ENCODE data around the gene EXOC1. TPM values are rescaled to one million over a fixed set of nuclear protein-coding genes. Genes with fewer than 3 reads are reported as not detected.
A peak's percentile ranks its signal among the peaks of the same experiment; 100 is the strongest.

EXOC1 gene
- total and polyA plus RNA-seq, 4 donors = 18.4 to 63.6 (median 27.3) TPM

DNA sequence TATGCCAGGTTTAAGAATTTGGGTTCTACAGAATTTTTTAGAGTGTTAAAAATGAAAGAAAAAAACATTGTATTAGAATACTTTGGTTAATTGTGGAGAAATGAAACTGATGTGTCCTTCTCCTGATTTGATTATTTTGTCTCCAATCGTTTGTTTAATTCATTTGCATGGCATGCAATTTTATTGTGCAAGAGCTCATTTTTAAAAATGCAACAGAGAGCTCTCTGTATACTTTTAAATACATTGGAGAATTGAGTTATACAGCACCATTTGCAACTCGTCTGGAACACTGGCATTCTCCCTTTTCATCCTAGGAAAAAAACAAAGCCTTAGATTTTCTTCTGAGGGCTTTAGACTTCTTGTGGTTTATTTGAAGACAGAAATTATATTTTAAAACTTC lies 33.2 kb upstream of the EXOC1 start:
- 52 to 56% methylated on average over 2 of the region's 2 CpGs for WGBS, 2 donors
- Histone ChIP-seq H3K36me3 (ENCODE audit: control insufficient read depth in 4 of 4, insufficient read depth in 4 of 4, low read length in 4 of 4) (no peaks in the 10 kb centered on the region), H3K27ac (ENCODE audit: low read depth in 1 of 2, low read length in 1 of 2) (no peak overlapping the region), H3K9ac (ENCODE audit: insufficient read depth in 1 of 2, low read length in 2 of 2) (peak overlapping the region in 1 of 2 donors; percentile 79), H3K27me3 (ENCODE audit: control insufficient read depth in 3 of 3, insufficient read depth in 3 of 3, low read length in 2 of 3) (no peaks in the 10 kb centered on the region), H3K9me3 (ENCODE audit: control insufficient read depth in 4 of 4, insufficient read depth in 3 of 4, low read length in 3 of 4) (no peaks in the 10 kb centered on the region), H3K4me1 (ENCODE audit: control insufficient read depth in 5 of 5, insufficient read depth in 5 of 5, low read length in 5 of 5) (peaks cover 0 to 4% (median 0%) of the 10 kb centered on the region in 5 donors), H3K4me3 (no peak overlapping the region)
- TF ChIP-seq, protein P1, sequence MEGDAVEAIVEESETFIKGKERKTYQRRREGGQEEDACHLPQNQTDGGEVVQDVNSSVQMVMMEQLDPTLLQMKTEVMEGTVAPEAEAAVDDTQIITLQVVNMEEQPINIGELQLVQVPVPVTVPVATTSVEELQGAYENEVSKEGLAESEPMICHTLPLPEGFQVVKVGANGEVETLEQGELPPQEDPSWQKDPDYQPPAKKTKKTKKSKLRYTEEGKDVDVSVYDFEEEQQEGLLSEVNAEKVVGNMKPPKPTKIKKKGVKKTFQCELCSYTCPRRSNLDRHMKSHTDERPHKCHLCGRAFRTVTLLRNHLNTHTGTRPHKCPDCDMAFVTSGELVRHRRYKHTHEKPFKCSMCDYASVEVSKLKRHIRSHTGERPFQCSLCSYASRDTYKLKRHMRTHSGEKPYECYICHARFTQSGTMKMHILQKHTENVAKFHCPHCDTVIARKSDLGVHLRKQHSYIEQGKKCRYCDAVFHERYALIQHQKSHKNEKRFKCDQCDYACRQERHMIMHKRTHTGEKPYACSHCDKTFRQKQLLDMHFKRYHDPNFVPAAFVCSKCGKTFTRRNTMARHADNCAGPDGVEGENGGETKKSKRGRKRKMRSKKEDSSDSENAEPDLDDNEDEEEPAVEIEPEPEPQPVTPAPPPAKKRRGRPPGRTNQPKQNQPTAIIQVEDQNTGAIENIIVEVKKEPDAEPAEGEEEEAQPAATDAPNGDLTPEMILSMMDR (IDR thresholded peaks at IDR 0.05; ENCODE audit: control extremely low read depth, extremely low read depth) = no peak
- ATAC-seq (ENCODE audit: insufficient read depth, low FRiP score) = no peak
- peak in 2 of 3 donors; percentile 44 to 51 for DNase-seq

DNA sequence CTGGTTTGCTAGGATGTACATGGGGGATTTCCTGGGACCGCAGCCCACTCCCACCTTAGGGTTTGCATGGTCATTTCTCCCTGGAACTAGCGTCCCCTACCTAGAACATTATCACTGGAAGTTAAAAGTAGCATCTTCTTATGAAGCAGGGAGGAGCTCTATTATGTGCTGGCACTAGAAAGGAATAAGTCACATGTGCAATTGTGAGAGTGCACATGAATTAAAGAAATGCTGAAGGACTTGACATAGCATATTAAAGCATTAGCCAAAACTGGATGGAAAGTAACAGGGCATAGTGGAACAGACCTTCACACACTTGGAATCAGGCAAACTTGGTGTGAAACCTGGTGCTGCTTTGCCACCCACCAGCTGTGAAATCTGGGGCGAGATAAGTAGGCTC lies 31.1 kb upstream of the EXOC1 start:
- H3K36me3 ChIP-seq (ENCODE audit: control insufficient read depth in 4 of 4, insufficient read depth in 4 of 4, low read length in 4 of 4) = no peaks in the 10 kb centered on the region
- ATAC-seq (ENCODE audit: insufficient read depth, low FRiP score) (no peak), DNase-seq (no peak)
- no peaks in the 10 kb centered on the region for H3K27me3 ChIP-seq (ENCODE audit: control insufficient read depth in 3 of 3, insufficient read depth in 3 of 3, low read length in 2 of 3)
- no peak overlapping the region for H3K27ac ChIP-seq (ENCODE audit: low read depth in 1 of 2, low read length in 1 of 2)
- TF ChIP-seq, protein P1 (IDR thresholded peaks at IDR 0.05; ENCODE audit: control extremely low read depth, extremely low read depth) = no peak
- no peaks in the 10 kb centered on the region for H3K9me3 ChIP-seq (ENCODE audit: control insufficient read depth in 4 of 4, insufficient read depth in 3 of 4, low read length in 3 of 4)
- no peak overlapping the region for H3K9ac ChIP-seq (ENCODE audit: insufficient read depth in 1 of 2, low read length in 2 of 2)
- H3K4me1 ChIP-seq (ENCODE audit: control insufficient read depth in 5 of 5, insufficient read depth in 5 of 5, low read length in 5 of 5) = peaks cover 0 to 4% (median 0%) of the 10 kb centered on the region in 5 donors
- H3K4me3 ChIP-seq = no peak overlapping the region
- 91% methylated on average over 3 of the region's 3 CpGs for WGBS, 2 donors

DNA sequence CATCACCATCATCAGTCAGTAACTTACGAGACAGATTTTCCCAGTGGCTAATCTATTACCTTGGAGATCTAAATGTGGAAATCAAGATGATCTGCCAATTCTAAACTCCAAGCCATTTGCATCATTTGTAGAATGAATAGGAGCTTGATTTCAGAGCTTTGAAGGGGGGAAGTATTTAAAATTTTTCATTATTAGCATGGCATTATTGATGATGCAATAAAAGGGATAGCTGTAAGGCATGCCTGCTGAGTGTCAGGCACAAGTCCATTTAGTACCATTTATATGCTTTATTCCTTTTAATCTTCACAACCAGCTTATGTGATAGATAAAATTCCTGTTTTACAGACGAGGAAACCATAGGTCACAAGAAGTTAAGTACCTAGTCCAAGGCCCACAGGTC lies 28.6 kb upstream of the EXOC1 start:
- no peaks in the 10 kb centered on the region for H3K9me3 ChIP-seq (ENCODE audit: control insufficient read depth in 4 of 4, insufficient read depth in 3 of 4, low read length in 3 of 4)
- no peak overlapping the region for H3K9ac ChIP-seq (ENCODE audit: insufficient read depth in 1 of 2, low read length in 2 of 2)
- no peak for ATAC-seq (ENCODE audit: insufficient read depth, low FRiP score)
- WGBS, 2 donors = 71 to 83% methylated on average over 2 of the region's 2 CpGs
- H3K27me3 ChIP-seq (ENCODE audit: control insufficient read depth in 3 of 3, insufficient read depth in 3 of 3, low read length in 2 of 3) = peaks cover 0 to 3% (median 0%) of the 10 kb centered on the region in 3 donors
- H3K36me3 ChIP-seq (ENCODE audit: control insufficient read depth in 4 of 4, insufficient read depth in 4 of 4, low read length in 4 of 4) = no peaks in the 10 kb centered on the region
- H3K27ac ChIP-seq (ENCODE audit: low read depth in 1 of 2, low read length in 1 of 2) = no peak overlapping the region
- peaks cover 0 to 2% (median 0%) of the 10 kb centered on the region in 5 donors for H3K4me1 ChIP-seq (ENCODE audit: control insufficient read depth in 5 of 5, insufficient read depth in 5 of 5, low read length in 5 of 5)
- H3K4me3 ChIP-seq = no peak overlapping the region
- no peak for DNase-seq
- TF ChIP-seq, protein P1 (IDR thresholded peaks at IDR 0.05; ENCODE audit: control extremely low read depth, extremely low read depth) = no peak

DNA sequence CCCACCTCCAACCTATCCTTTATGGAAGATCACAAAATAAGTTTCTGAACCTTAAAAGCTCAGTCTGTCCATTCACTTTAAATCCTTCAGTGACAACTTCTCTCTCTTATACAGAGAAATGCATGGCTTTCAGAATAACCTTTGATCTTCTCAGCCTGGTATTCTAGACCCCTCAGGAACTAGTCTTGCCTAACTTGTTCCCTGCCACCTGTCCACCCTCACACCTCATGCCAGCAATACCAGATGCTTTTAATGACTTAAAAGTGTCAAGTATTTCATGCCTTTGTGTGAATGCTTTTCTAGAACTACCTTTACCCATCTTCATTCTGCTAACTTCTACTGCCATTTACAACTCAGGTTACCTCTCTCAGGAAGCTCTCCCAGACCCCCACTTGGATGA lies 26.5 kb upstream of the EXOC1 start:
- no peaks in the 10 kb centered on the region for H3K9me3 ChIP-seq (ENCODE audit: control insufficient read depth in 4 of 4, insufficient read depth in 3 of 4, low read length in 3 of 4)
- no peaks in the 10 kb centered on the region for H3K4me1 ChIP-seq (ENCODE audit: control insufficient read depth in 5 of 5, insufficient read depth in 5 of 5, low read length in 5 of 5)
- no peak overlapping the region for H3K9ac ChIP-seq (ENCODE audit: insufficient read depth in 1 of 2, low read length in 2 of 2)
- no peak overlapping the region for H3K4me3 ChIP-seq
- no peaks in the 10 kb centered on the region for H3K36me3 ChIP-seq (ENCODE audit: control insufficient read depth in 4 of 4, insufficient read depth in 4 of 4, low read length in 4 of 4)
- TF ChIP-seq, protein P1 (IDR thresholded peaks at IDR 0.05; ENCODE audit: control extremely low read depth, extremely low read depth) = no peak
- H3K27me3 ChIP-seq (ENCODE audit: control insufficient read depth in 3 of 3, insufficient read depth in 3 of 3, low read length in 2 of 3) = peaks cover 0 to 3% (median 0%) of the 10 kb centered on the region in 3 donors
- H3K27ac ChIP-seq (ENCODE audit: low read depth in 1 of 2, low read length in 1 of 2) = no peak overlapping the region
- no peak for DNase-seq
- no peak for ATAC-seq (ENCODE audit: insufficient read depth, low FRiP score)
